Left cardiac atrium (tissue), 4 donors: ENCODE data around the gene SLC3A2. TPM values are rescaled to one million over a fixed set of nuclear protein-coding genes. Genes with fewer than 3 reads are reported as not detected.
"Not testable (repeated sequence)": the region's sequence is repeated elsewhere in the genome, so short reads cannot be mapped to it uniquely, and the experiment has no call there.

Experiments
- ATAC-seq, 2 donors: fragments of 200-7000 bp; cut with Tn5 transposase; one replicate each; pipeline ENCODE4 v1.9.1; 2020; ENCODE audit warnings: mild to moderate bottlenecking in 2 of 2, moderate library complexity in 2 of 2
- DNase-seq: peaks from one replicate; pipeline ENCODE4 v3.0.0-alpha.2; 2020
- intact Hi-C, 2 donors: fragments of 100-400 bp; cut with DNase I; formaldehyde crosslinking; loops; one replicate each; pipeline versions ENCODE4 v1.14.1 to v1.15.1; 2022 to 2023
- total RNA-seq, 2 donors: library from RNA; stranded (reverse); fragmentation: NEBNext Ultra II Directional; extraction: Animal tissue kit (Norgen Biotek cat#: 25700); gene quantifications; one replicate each; pipeline ENCODE4 v1.2.1, GENCODE V29; 2021
- donor health status: DM: no; HTN: yes; CAD: no.
- donor health status: DM: no; HTN: yes; CAD: no; lungs with severe emphysema.
- donor health status: DM: yes; HTN: yes; CAD: no.
- donor health status: Dilated cardiomyopathy.

The SLC3A2 gene
- total RNA-seq, 2 donors from 2014 or later: 45.2 to 91.2 TPM

GRCh38 chr11:62850911-62851806, 29.5 kb upstream of the SLC3A2 start:
- DNase-seq (no peak), ATAC-seq (no peak)
- intact Hi-C loops: loop anchor here in 1 of 2 donors (10.0 kb wide), 1 partner anchor 246 kb away; the partner anchor contains the start of gene MTA2

DNA sequence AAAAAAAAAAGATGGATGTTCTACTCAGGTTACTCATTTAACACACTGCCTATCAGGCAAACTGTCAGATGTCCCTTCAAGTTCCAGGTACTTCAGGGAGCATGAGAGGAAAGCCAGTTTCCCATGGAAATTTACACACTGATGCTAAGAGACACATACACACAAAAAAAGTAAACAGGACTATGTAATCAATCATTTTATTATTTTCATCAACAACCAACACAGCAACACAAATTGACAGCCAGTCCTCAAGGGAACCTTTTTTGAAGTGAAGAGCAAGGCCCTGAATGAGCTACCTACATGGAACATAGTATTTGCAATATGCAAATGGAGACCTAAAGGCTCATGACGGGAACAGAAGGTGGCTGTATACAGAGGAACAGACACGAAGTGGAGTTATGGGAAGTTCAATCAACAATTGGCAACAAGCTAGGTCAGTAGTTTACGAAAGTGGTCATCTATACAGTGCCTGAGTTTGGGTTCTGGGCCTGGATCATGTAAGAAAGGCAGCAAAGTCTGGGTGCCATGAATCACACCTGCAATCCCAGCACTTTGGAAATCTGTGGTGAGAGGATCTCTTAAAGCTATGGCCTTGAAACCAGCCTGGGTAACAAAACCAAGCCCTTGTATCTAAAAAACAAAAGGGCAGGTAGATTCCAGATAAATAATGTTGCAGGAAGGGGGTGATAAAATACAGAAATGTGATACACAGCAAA, 28.7 kb upstream of the SLC3A2 start:
- no peak for DNase-seq
- intact Hi-C loops: loop anchor here in 1 of 2 donors (10.0 kb wide), 1 partner anchor 247 kb away; the partner anchor contains the start of gene MTA2
- ATAC-seq: no peak

GRCh38 chr11:62852523-62853188, 28.0 kb upstream of the SLC3A2 start:
- no peak for DNase-seq
- intact Hi-C loops: loop anchor here in 1 of 2 donors (10.0 kb wide), 1 partner anchor 248 kb away; the partner anchor contains the start of gene MTA2
- no peak for ATAC-seq

- no peak for DNase-seq
- intact Hi-C loops: loop anchor here in 1 of 2 donors (10.0 kb wide), 1 partner anchor 249 kb away; the partner anchor contains the start of gene MTA2
- no peak for ATAC-seq
Observed at GRCh38 chr11:62853279-62853965, 27.3 kb upstream of the SLC3A2 start.

GRCh38 chr11:62854013-62854824, 26.5 kb upstream of the SLC3A2 start:
- no peak for DNase-seq
- intact Hi-C loops: loop anchor here in 1 of 2 donors (10.0 kb wide), 1 partner anchor 249 kb away; the partner anchor contains the start of gene MTA2
- no peak for ATAC-seq

DNA sequence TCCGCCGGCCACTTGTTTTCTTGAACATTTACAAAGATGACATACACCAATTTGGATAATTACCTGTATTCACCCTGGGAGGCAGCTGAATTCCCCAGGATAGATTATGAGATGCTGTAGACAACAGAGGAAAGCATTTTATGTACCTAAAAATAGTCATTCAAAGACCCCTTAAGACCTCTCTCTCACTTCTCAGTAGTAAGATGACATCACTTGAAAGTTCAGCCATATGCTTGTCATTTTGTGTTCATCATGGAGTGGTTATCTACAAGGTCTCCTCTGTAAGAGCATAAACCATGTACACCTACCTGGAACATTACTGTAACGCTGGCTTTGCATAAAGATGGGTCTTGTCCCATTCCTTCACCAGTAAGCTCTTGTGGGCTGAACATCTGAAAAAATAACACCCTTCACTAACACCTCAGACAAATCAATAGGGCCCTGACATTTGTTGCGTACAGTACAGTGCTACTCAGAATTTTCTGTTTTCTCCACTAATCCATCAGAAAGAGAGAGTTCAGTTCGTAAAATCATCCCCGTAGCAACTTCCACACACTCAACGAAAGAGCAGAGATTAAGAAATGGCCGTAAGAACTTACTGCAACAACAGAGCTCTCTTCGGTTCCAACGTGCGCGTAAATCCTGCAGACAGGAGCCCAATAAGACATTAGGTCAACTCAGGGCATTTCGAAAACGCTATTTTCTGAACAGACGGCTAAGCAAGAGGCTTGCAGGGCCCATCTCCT, 25.7 kb upstream of the SLC3A2 start:
- intact Hi-C loops: loop anchor here in 1 of 2 donors (10.0 kb wide), 1 partner anchor 250 kb away; the partner anchor contains the start of gene MTA2
- ATAC-seq (peak in 1 of 2 donors; percentile 23), DNase-seq (no peak)

DNA sequence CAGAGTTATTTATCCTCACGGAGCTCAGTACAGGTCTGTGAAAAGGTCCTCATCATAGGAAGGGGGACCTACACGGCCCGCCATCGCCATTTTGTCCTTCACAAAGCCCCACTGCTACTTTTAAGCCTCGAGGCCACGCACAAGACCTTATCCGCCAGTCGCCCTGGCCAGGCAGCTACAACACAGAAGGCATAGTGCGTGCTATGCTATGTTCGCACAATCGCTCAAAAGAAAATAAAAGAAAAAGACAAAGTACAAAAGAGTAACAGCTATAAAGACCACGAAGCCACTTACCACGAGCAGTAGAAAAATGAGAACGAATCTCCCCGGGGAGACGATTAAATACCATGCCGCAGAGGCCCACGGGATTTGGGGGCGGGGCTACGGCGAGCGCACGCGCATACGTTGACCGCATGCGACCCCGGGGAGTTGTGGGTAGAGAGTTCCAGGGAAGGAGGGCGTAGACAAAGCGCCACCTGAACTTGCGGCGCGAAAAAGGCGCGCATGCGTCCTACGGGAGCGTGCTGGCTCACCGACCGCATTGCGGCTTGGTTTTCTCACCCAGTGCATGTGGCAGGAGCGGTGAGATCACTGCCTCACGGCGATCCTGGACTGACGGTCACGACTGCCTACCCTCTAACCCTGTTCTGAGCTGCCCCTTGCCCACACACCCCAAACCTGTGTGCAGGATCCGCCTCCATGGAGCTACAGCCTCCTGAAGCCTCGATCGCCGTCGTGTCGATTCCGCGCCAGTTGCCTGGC, 24.9 kb upstream of the SLC3A2 start:
- peak; percentile 98 for ATAC-seq

GRCh38 chr11:62856333-62856895, 24.3 kb upstream of the SLC3A2 start:
- intact Hi-C loops: loop anchor here in 1 of 2 donors (10.0 kb wide), 1 partner anchor 252 kb away; the partner anchor contains the start of gene MTA2
- DNase-seq (no peak), ATAC-seq (peak in 1 of 2 donors; percentile 1)

More for the DNA sequence above, 24.9 kb upstream of the SLC3A2 start:
- intact Hi-C loops: loop anchor here in 1 of 2 donors (10.0 kb wide), 1 partner anchor 251 kb away; the partner anchor contains the start of gene MTA2
- peak; percentile 96 for DNase-seq

DNA sequence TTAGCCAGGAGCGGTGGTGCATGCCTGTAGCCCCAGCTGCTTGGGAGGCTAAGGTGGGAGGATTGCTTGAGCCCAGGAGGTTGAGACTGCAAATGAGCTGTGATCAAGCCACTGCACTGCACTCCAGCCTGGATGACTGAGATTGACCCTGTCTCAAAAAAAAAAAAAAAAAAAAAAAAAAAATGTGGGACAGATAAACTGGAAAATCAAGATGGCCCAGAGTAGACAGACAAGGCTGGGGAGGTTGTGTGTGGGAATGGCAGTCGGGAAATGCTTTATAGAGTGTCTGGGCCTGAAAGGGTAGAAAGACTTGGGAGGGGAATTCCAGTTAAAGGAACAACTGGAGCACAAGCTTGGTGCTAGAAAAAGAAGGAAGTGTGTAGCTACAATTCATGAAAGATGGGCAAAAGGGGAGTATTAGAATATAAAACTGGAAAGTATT, 23.1 kb upstream of the SLC3A2 start:
- ATAC-seq (no peak), DNase-seq (no peak)
- intact Hi-C loops: loop anchor here in 1 of 2 donors (10.0 kb wide), 1 partner anchor 253 kb away; the partner anchor contains the start of gene MTA2

DNA sequence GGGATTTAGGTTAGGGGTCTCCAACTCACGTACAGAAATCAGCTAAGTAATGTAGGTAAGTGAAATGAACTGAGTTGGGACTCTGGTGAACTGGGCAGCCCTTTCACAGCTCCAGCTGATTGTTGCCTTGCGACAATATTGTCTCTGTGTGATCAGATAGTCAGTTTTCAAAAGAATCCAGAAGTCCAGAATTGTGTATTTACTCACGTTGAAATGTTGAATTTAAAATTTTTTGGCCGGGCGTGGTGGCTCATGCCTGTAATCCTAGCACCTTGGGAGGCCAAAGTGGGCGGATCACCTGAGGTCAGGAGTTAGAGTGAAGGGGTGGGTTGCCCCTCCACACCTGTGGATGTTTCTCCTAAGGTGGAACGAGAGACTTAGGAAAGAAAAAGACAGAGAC, 22.5 kb upstream of the SLC3A2 start:
- DNase-seq: no peak
- intact Hi-C loops: loop anchor here in 1 of 2 donors (10.0 kb wide), 1 partner anchor 253 kb away; the partner anchor contains the start of gene MTA2
- ATAC-seq: no peak

GRCh38 chr11:62859281-62859703, 21.4 kb upstream of the SLC3A2 start:
- ATAC-seq, DNase-seq: not testable (repeated sequence)
- intact Hi-C loops: loop anchor here in 1 of 2 donors (10.0 kb wide), 1 partner anchor 254 kb away; the partner anchor contains the start of gene MTA2

DNA sequence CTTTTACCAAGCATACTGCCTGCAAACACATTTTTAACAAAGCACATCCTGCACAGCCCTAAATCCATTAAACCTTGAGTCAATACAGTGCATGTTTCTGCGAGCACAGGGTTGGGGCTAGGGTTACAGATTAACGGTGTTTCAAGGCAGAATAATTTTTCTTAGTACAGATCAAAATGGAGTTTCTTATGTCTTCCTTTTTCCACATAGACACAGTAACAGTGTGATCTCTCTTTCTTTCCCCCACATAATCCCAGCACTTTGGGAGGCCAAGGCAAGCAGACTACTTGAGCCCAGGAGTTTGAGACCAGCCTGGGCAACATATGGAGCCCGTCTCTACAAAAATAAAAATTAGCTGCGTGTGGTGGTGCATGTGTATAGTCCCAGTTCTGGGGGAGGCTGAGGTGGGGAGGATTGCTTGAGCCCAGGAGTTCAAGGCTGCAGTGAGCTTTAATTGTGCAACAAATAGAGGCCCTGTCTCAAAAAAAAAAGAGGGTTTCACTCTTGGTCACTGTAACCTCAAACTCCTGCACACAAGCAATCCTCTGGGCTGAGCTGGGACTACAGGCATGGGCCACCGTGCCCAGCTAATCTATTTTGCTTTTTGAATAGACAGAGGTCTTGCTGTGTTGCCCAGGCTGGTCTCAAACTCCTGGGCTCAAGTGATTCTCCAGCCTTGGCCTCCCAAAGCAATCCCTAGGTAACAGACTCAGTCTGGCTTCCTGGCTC, 19.7 kb upstream of the SLC3A2 start:
- no peak for ATAC-seq
- intact Hi-C loops: loop anchor here in 1 of 2 donors (5.0 kb wide), 1 partner anchor 74 kb away; the partner anchor contains the start of gene TMEM179B
- DNase-seq: no peak

DNA sequence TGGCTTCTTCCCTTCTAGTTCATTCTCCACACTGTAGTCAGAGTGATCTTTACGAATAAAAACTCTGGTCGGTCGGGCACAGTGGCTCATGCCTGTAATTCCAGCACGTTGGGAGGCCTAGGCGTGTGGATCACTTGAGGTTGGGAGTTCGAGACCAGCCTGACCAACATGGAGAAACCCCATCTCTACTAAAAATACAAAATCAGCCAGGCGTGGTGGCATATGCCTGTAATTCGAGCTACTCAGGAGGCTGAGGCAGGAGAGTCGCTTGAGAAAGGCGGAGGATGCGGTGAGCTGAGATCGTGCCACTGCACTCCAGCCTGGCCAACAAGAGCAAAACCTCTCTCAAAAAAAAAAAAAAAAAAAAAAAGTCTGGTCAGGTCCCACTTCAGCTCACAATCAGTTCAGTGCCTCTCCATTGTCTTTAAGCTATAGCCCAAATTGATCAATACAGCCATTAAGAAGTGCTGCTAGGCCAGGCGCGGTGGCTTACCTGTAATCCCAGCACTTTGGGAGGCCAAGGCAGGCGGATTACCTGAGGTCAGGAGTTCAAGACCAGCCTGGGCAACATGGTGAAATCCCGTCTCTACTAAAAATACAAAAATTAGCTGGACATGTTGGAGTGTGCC, 19.0 kb upstream of the SLC3A2 start:
- intact Hi-C loops: loop anchor here (2.0 to 5.0 kb wide), 2 partner anchors 74 to 75 kb away; partner anchors contain the start of gene TMEM179B (in 2 of the 2)

More for the DNA sequence above, 19.0 kb upstream of the SLC3A2 start:
- DNase-seq, ATAC-seq: not testable (repeated sequence)
